Uterine smooth muscle cell (primary cell): ENCODE results near the gene NEK9. TPM values are rescaled to one million over a fixed set of nuclear protein-coding genes. Genes with fewer than 3 reads are reported as not detected.

ENCODE experiments used
- total RNA-seq: library from RNA; depleted of rRNA; stranded (reverse); fragments of >200 nt; gene quantifications from 2 replicates; pipeline ENCODE4 v1.2.3, GENCODE V29; 2014

NEK9 gene
- 50.1 and 57.4 TPM in 2 replicates for total RNA-seq

GRCh38 chr14:75126679-75127473 is at the start of gene NEK9:
NEK9 (minus strand) TSS chr14:75127048; CDS start chr14:75126921, 127 bp downstream.

GRCh38 chr14:75176142-75176820 is 49.4 kb upstream of the NEK9 start, which contains the start of gene TMED10:
TMED10 (minus strand) TSS chr14:75176612; CDS start chr14:75176579, 33 bp downstream.

GRCh38 chr14:75069121-75069810 is 57.6 kb downstream of the NEK9 start, which contains the start of gene ZC2HC1C:
ZC2HC1C (plus strand) TSS chr14:75069641; CDS start chr14:75070574, 933 bp downstream.

GRCh38 chr14:75063491-75064204 is 63.2 kb downstream of the NEK9 start, which contains the start of gene ACYP1:
ACYP1 (minus strand) TSS chr14:75064024; CDS start chr14:75063553, 471 bp downstream.

GRCh38 chr14:75050852-75051555 is 75.8 kb downstream of the NEK9 start, which contains the start of gene MLH3:
MLH3 (minus strand) TSS chr14:75051467; CDS start chr14:75049655, 1,812 bp downstream.

Other genes with a start within 250 kb of the NEK9 start
- 63.0 and 88.6 TPM in 2 replicates for gene DLST, start 245.1 kb downstream of the NEK9 start, total RNA-seq
- 1.1 and 1.7 TPM in 2 replicates for gene RPS6KL1, start 203.8 kb downstream of the NEK9 start, total RNA-seq
- 2.7 and 3.5 TPM in 2 replicates for gene PGF, start 171.5 kb downstream of the NEK9 start, total RNA-seq
- gene EIF2B2, start 124.1 kb downstream of the NEK9 start, total RNA-seq: 51.5 and 74.6 TPM in 2 replicates
- 29.9 and 35.6 TPM in 2 replicates for gene MLH3, start 75.6 kb downstream of the NEK9 start, total RNA-seq
- gene ACYP1, start 63.0 kb downstream of the NEK9 start, total RNA-seq: 9.1 and 15.2 TPM in 2 replicates
- 1.8 and 1.9 TPM in 2 replicates for gene ZC2HC1C, start 57.4 kb downstream of the NEK9 start, total RNA-seq
- gene TMED10, start 49.6 kb upstream of the NEK9 start, total RNA-seq: 325 and 376 TPM in 2 replicates
- 6.7 and 8.1 TPM in 2 replicates for gene FOS, start 151.8 kb upstream of the NEK9 start, total RNA-seq